ENCODE measurements around the gene GLDN. TPM values are rescaled to one million over a fixed set of nuclear protein-coding genes. Genes with fewer than 3 reads are reported as not detected.

The GLDN gene
- total and polyA plus RNA-seq, 2 of the 4 experiments (the other 2 are of a cell fraction), result under 0.01 TPM; not detected in 1

GRCh38 chr15:51386029-51386428, 44.6 kb downstream of the GLDN start:
- in situ Hi-C loops (cut with MboI; ENCODE audit: low sequenced_read_pairs), result no loop called here
- Histone ChIP-seq H4K8ac (ENCODE audit: low read depth in 2 of 2, low read length in 2 of 2) (no peak overlapping the region), H2BK5ac (ENCODE audit: low read depth, low read length, poor library complexity, severe bottlenecking) (no peak overlapping the region), H3K14ac (replicated peaks; ENCODE audit: low read depth, low read length) (no peak overlapping the region), H3K9me3 (ENCODE audit: control insufficient read depth, insufficient read depth, low read length) (no peaks in the 10 kb centered on the region), H2BK120ac (ENCODE audit: low read depth, low read length) (no peak overlapping the region), H3K4me3 (ENCODE audit: insufficient read depth, low read depth, low read length) (no peak overlapping the region), H3K27ac (ENCODE audit: insufficient read depth, low read length) (no peak overlapping the region), H2AK5ac (ENCODE audit: low read depth, low read length) (no peak overlapping the region), H4K5ac (ENCODE audit: low read depth, low read length) (no peak overlapping the region), H3K36me3 (ENCODE audit: control insufficient read depth, insufficient read depth, low read length) (no peaks in the 10 kb centered on the region), H3K27me3 (ENCODE audit: control insufficient read depth, insufficient read depth, low read length) (peaks cover 21% of the 10 kb centered on the region), H3K4ac (ENCODE audit: low read depth, low read length) (no peak overlapping the region), H3K4me1 (ENCODE audit: control insufficient read depth, insufficient read depth, low read length) (no peaks in the 10 kb centered on the region), H2BK20ac (ENCODE audit: low read depth, low read length) (no peak overlapping the region), H2AFZ (replicated peaks; ENCODE audit: low read length, poor library complexity) (no peak overlapping the region), H3K18ac (ENCODE audit: low read depth, low read length) (no peak overlapping the region), H2AK9ac (replicated peaks; ENCODE audit: low read depth, low read length, poor library complexity) (no peak overlapping the region), H3K4me2 (ENCODE audit: low read depth, low read length) (no peak overlapping the region), H4K91ac (ENCODE audit: insufficient read depth, low read depth, low read length) (no peak overlapping the region), H3K23ac (ENCODE audit: low read depth, low read length) (no peak overlapping the region), H3K9ac (ENCODE audit: low read depth, low read length) (no peak overlapping the region), H3K79me1 (ENCODE audit: low read depth in 1 of 2, low read length in 2 of 2) (no peaks in the 10 kb centered on the region), H2BK15ac (ENCODE audit: low read depth, low read length) (no peak overlapping the region), H3K9me1 (ENCODE audit: insufficient read depth, low read length) (no peaks in the 10 kb centered on the region), H3K56ac (ENCODE audit: extremely low read depth, insufficient read depth, low read length) (no peak overlapping the region), H4K20me1 (ENCODE audit: insufficient read depth, low read length) (no peaks in the 10 kb centered on the region)
- dilution Hi-C loops (cut with HindIII; ENCODE audit: low sequenced_read_pairs, unreplicated experiment), result no loop called here
- TF ChIP-seq FOS (IDR thresholded peaks at IDR 0.05; ENCODE audit: low read depth, low read length) (no peak), POLR2A (IDR thresholded peaks at IDR 0.05; ENCODE audit: low read depth, low read length) (no peak), SMC3 (IDR thresholded peaks at IDR 0.05; ENCODE audit: low read depth, low read length) (no peak), CTCF (conservative IDR thresholded peaks at IDR 0.05; ENCODE audit: low read depth, low read length) (no peak), RFX5 (IDR thresholded peaks at IDR 0.05; ENCODE audit: low read depth, low read length) (no peak), NFE2L2 (IDR thresholded peaks at IDR 0.05; ENCODE audit: low read depth, low read length) (no peak), CHD1 (IDR thresholded peaks at IDR 0.05; ENCODE audit: low read depth, low read length) (no peak), CEBPB (IDR thresholded peaks at IDR 0.05; ENCODE audit: low read depth, low read length) (no peak), MAZ (IDR thresholded peaks at IDR 0.05; ENCODE audit: borderline replicate concordance, low read depth, low read length) (no peak), RAD21 (IDR thresholded peaks at IDR 0.05; ENCODE audit: low read length) (no peak)
- ChIA-PET POLR2A (ENCODE audit: unreplicated experiment) (no interaction called here), CTCF (no interaction called here)
- intact Hi-C loops (cut with micrococcal nuclease), result no loop called here
- ATAC-seq (ENCODE audit: low read depth) (no peak), DNase-seq (no peak)
- no TSS peak for BruUV-seq (replicated peaks)
- 80% methylated on average over 1 of the region's 8 CpGs; no CpG with 5 or more reads in 1 of the 2 experiments for WGBS, 2 experiments (ENCODE audit: extremely low coverage in 2 of 2, insufficient read length in 1 of 2)
